Measurements from ENCODE around the gene EPO.

GRCh38 chr7:100687751-100688300 lies 32.4 kb upstream of the EPO start:
- TF ChIP-seq CTCF (IDR thresholded peaks at IDR 0.05) (no peak), EZH2 (IDR thresholded peaks at IDR 0.05) (no peak), EZH2phosphoT487 (IDR thresholded peaks at IDR 0.05) (no peak)

All from neural progenitor cell (in vitro differentiated cells).